HCT116 (cell line): ENCODE data around the gene ATPAF1. TPM values are rescaled to one million over a fixed set of nuclear protein-coding genes. Genes with fewer than 3 reads are reported as not detected.

Experiments
- ATAC-seq: fragments of 200-7000 bp; cut with Tn5 transposase; 2 replicates; pipeline ENCODE4 v1.9.1; 2020; ENCODE audit warnings: mild to moderate bottlenecking, moderate library complexity
- BruUV-seq: library from RNA; stranded (reverse); fragments of 400-500 nt; replicated peaks from 2 replicates; lab custom pipeline; 2021; lab: Mats Ljungman, UMichigan
- CTCF ChIA-PET: fragments of 300-600 bp; sonication (Branson Sonifier 250); formaldehyde crosslinking; loops from one replicate; lab custom pipeline; 2021; ENCODE audit warnings: antibody characterized with exemption; lab: Charles Lee
- POLR2A ChIA-PET: fragments of 300-600, 350-600 bp; sonication (Branson Sonifier 250); formaldehyde crosslinking; loops from one replicate; lab custom pipeline; 2021; ENCODE audit warnings: antibody characterized with exemption; lab: Charles Lee
- RAD21 ChIA-PET, 2 experiments: fragments of 300-600 bp; sonication (Branson Sonifier 250); formaldehyde crosslinking; loops; one replicate each; lab custom pipeline; 2023; ENCODE audit warnings: low total read pairs in 2 of 2; ENCODE audit not compliant: uncharacterized antibody in 2 of 2, unreplicated experiment in 2 of 2, low non-redundant PET in 1 of 2; lab: Charles Lee
- DNase-seq: peaks from one replicate; pipeline ENCODE4 v3.0.0-alpha.2; 2010; ENCODE audit warnings: low read depth, low spot score
- H2AFZ ChIP-seq: fragments of 200-600 bp; shearing (Covaris generic), sonication (generic); 2 replicates; pipeline ENCODE4 v1.6.1; 2017; ENCODE audit warnings: low read depth, mixed run types, mixed read lengths, antibody characterized with exemption, low read length; ENCODE audit not compliant: poor library complexity, severe bottlenecking
- H3K27ac ChIP-seq: 2 replicates; pipeline ENCODE4 v1.5.1; 2012; ENCODE audit warnings: low read depth, low read length
- H3K27me3 ChIP-seq: fragments of 200-600 bp; sonication (generic); 2 replicates; pipeline ENCODE4 v1.6.1; 2016; ENCODE audit warnings: mixed run types, low read length, mixed read lengths; ENCODE audit not compliant: insufficient read depth
- H3K36me3 ChIP-seq, 2 experiments: fragments of 200-500 bp in 1 of 2; fragments of 200-600 bp in 1 of 2; sonication (Bioruptor generic) in 1 of 2; sonication (generic) in 1 of 2; 2 replicates each; pipeline versions ENCODE4 v1.5.1 to v1.6.1; 2014 to 2016; ENCODE audit warnings: low read length in 2 of 2, inconsistent platforms in 1 of 2, mixed read lengths in 1 of 2, mixed run types in 1 of 2; ENCODE audit not compliant: insufficient read depth in 2 of 2, control insufficient read depth in 1 of 2
- H3K4me1 ChIP-seq, 2 experiments: fragments of 200-600 bp in 1 of 2; sonication (generic) in 1 of 2; 2 replicates each; pipeline versions ENCODE4 v1.5.1 to v1.6.1; 2012 to 2017; ENCODE audit warnings: low read length in 2 of 2, inconsistent platforms in 1 of 2, mild to moderate bottlenecking in 1 of 2, mixed read lengths in 1 of 2, mixed run types in 1 of 2, moderate library complexity in 1 of 2; ENCODE audit not compliant: insufficient read depth in 2 of 2, control insufficient read depth in 1 of 2
- H3K4me2 ChIP-seq: fragments of 200-600 bp; sonication (generic); 2 replicates; pipeline ENCODE4 v1.6.1; 2017; ENCODE audit warnings: mixed run types, low read length, mixed read lengths
- H3K4me3 ChIP-seq, 2 experiments: fragments of 200-600 bp in 1 of 2; sonication (generic) in 1 of 2; replicated peaks in 1 of 2; 2 replicates each; pipeline ENCODE4 v1.5.1; 2011 to 2016; ENCODE audit warnings: low read length in 2 of 2, control low read depth in 1 of 2, low read depth in 1 of 2, mild to moderate bottlenecking in 1 of 2, mixed read lengths in 1 of 2, mixed run types in 1 of 2
- H3K79me2 ChIP-seq: fragments of 200-600 bp; sonication (generic); 2 replicates; pipeline ENCODE4 v1.6.1; 2017; ENCODE audit warnings: mild to moderate bottlenecking, mixed run types, low read length, moderate library complexity, mixed read lengths; ENCODE audit not compliant: insufficient read depth
- H3K9ac ChIP-seq: fragments of 200-600 bp; sonication (generic); 2 replicates; pipeline ENCODE4 v1.6.1; 2016; ENCODE audit warnings: low read length, mixed read lengths
- H3K9me2 ChIP-seq: fragments of 200-600 bp; sonication (generic), shearing (Covaris generic); 2 replicates; pipeline ENCODE4 v1.6.1; 2017; ENCODE audit warnings: mixed run types, mild to moderate bottlenecking, moderate library complexity; ENCODE audit not compliant: insufficient read depth
- H3K9me3 ChIP-seq, 2 experiments: fragments of 200-500 bp in 1 of 2; fragments of 200-600 bp in 1 of 2; sonication (Bioruptor generic) in 1 of 2; sonication (generic) in 1 of 2; 2 replicates each; pipeline ENCODE4 v1.6.1; 2014 to 2017; ENCODE audit warnings: low read length in 2 of 2, mixed read lengths in 2 of 2, inconsistent platforms in 1 of 2, low read depth in 1 of 2, mild to moderate bottlenecking in 1 of 2, mixed run types in 1 of 2, moderate library complexity in 1 of 2; ENCODE audit not compliant: control insufficient read depth in 1 of 2, insufficient read depth in 1 of 2
- H4K20me1 ChIP-seq: fragments of 200-600 bp; sonication (generic), shearing (Covaris generic); 2 replicates; pipeline ENCODE4 v1.6.1; 2017; ENCODE audit warnings: mixed run types, mild to moderate bottlenecking, moderate library complexity; ENCODE audit not compliant: insufficient read depth
- CEBPB ChIP-seq: IDR thresholded peaks from 2 replicates; pipeline ENCODE4 v1.6.1; 2012; ENCODE audit warnings: low read depth
- ELF1 ChIP-seq: IDR thresholded peaks from 2 replicates; pipeline ENCODE4 v1.6.1; 2012; ENCODE audit warnings: low read depth, borderline replicate concordance
- EZH2 ChIP-seq: fragments of 200-600 bp; sonication (generic); IDR thresholded peaks from 2 replicates; pipeline ENCODE4 v1.6.1; 2017; ENCODE audit warnings: antibody characterized with exemption, mixed run types
- EZH2phosphoT487 ChIP-seq: fragments of 200-600 bp; IDR thresholded peaks from 2 replicates; pipeline ENCODE4 v1.6.1; 2018; ENCODE audit warnings: antibody characterized with exemption, borderline replicate concordance
- FOSL1 ChIP-seq: IDR thresholded peaks from 2 replicates; pipeline ENCODE4 v1.6.1; 2012; ENCODE audit warnings: low read depth
- RAD21 ChIP-seq: IDR thresholded peaks from 2 replicates; pipeline ENCODE4 v1.6.1; 2012; ENCODE audit warnings: low read depth, mild to moderate bottlenecking
- SP1 ChIP-seq: IDR thresholded peaks from 2 replicates; pipeline ENCODE4 v1.6.1; 2012; ENCODE audit warnings: low read depth
- ZNF274 ChIP-seq: fragments of 200-500 bp; sonication (Bioruptor generic); IDR thresholded peaks from 2 replicates; pipeline ENCODE4 v1.6.1; 2014; ENCODE audit warnings: mild to moderate bottlenecking, low read depth, low read length, inconsistent platforms
- intact Hi-C: fragments of 100-400 bp; cut with micrococcal nuclease; formaldehyde crosslinking; loops from 2 replicates; pipeline ENCODE4 v1.10.0; 2022
- total RNA-seq: library from RNA; stranded (reverse); gene quantifications from one replicate; pipeline ENCODE4 v1.2.1, GENCODE V29; 2021; ENCODE audit not compliant: unreplicated experiment
- TF ChIP-seq, protein P1 (sequence below), 3 experiments: fragments of 200-600 bp in 1 of 3; sonication (generic) in 1 of 3; IDR thresholded peaks in 2 of 3; conservative IDR thresholded peaks in 1 of 3; 2 replicates each; pipeline ENCODE4 v1.5.1; 2012 to 2017; ENCODE audit warnings: low read depth in 2 of 3, low read length in 2 of 3, antibody characterized with exemption in 1 of 3, borderline replicate concordance in 1 of 3, control low read depth in 1 of 3, mild to moderate bottlenecking in 1 of 3, mixed read lengths in 1 of 3, mixed run types in 1 of 3, moderate library complexity in 1 of 3; ENCODE audit not compliant: insufficient read depth in 1 of 3
- TF ChIP-seq, protein P2 (sequence below): IDR thresholded peaks from 2 replicates; pipeline ENCODE4 v1.6.1; 2012; ENCODE audit warnings: low read depth
- TF ChIP-seq, protein P3 (sequence below): IDR thresholded peaks from 2 replicates; pipeline ENCODE4 v1.6.1; 2012

The ATPAF1 gene
- total RNA-seq, 1 experiment from 2014 or later, result 35.5 TPM

DNA sequence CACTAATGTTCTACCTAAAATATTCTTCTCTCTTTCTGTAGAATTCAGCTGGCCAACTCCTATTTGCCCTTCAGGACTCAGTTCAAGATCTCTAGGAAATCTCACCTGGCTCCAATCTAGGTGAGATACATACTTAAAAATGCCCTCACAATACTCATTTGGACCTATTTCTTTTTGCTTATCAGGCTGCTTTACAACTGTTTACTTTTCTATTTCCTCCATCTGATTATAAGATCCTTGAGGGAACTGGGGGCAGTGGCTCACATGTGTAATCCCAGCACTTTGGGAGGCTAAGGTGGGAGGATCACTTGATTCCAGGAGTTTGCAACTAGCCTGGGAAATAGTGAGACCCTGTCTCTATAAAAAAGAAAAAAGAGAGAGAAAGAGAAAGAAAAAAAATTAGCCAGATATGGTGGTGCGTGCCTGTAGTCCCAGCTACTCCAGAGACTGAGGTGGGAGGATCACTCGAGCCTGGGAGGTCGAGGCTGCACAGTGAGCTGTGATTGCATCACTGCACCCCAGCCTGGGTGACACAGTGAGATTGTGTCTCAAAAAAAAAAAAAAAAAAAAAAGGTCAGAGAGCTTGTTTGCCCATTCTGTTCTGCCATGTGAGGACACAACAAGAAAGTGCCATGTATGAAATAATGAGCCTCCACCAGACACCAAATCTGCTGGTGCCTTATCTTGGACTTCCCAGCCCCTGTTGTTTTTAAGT is 35.9 kb upstream of the ATPAF1 start (continued):
- TF ChIP-seq, protein P1, sequence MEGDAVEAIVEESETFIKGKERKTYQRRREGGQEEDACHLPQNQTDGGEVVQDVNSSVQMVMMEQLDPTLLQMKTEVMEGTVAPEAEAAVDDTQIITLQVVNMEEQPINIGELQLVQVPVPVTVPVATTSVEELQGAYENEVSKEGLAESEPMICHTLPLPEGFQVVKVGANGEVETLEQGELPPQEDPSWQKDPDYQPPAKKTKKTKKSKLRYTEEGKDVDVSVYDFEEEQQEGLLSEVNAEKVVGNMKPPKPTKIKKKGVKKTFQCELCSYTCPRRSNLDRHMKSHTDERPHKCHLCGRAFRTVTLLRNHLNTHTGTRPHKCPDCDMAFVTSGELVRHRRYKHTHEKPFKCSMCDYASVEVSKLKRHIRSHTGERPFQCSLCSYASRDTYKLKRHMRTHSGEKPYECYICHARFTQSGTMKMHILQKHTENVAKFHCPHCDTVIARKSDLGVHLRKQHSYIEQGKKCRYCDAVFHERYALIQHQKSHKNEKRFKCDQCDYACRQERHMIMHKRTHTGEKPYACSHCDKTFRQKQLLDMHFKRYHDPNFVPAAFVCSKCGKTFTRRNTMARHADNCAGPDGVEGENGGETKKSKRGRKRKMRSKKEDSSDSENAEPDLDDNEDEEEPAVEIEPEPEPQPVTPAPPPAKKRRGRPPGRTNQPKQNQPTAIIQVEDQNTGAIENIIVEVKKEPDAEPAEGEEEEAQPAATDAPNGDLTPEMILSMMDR (IDR thresholded peaks at IDR 0.05 in 2 of 3, conservative IDR thresholded peaks at IDR 0.05 in 1 of 3; ENCODE audit: borderline replicate concordance in 1 of 3, insufficient read depth in 1 of 3, low read depth in 2 of 3, low read length in 2 of 3), result no peak
- TF ChIP-seq EZH2phosphoT487 (no peak), RAD21 (no peak), CEBPB (no peak)
- TF ChIP-seq, protein P2, sequence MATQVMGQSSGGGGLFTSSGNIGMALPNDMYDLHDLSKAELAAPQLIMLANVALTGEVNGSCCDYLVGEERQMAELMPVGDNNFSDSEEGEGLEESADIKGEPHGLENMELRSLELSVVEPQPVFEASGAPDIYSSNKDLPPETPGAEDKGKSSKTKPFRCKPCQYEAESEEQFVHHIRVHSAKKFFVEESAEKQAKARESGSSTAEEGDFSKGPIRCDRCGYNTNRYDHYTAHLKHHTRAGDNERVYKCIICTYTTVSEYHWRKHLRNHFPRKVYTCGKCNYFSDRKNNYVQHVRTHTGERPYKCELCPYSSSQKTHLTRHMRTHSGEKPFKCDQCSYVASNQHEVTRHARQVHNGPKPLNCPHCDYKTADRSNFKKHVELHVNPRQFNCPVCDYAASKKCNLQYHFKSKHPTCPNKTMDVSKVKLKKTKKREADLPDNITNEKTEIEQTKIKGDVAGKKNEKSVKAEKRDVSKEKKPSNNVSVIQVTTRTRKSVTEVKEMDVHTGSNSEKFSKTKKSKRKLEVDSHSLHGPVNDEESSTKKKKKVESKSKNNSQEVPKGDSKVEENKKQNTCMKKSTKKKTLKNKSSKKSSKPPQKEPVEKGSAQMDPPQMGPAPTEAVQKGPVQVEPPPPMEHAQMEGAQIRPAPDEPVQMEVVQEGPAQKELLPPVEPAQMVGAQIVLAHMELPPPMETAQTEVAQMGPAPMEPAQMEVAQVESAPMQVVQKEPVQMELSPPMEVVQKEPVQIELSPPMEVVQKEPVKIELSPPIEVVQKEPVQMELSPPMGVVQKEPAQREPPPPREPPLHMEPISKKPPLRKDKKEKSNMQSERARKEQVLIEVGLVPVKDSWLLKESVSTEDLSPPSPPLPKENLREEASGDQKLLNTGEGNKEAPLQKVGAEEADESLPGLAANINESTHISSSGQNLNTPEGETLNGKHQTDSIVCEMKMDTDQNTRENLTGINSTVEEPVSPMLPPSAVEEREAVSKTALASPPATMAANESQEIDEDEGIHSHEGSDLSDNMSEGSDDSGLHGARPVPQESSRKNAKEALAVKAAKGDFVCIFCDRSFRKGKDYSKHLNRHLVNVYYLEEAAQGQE, result no peak
- TF ChIP-seq, all 23 proteins: peak for 0

DNA sequence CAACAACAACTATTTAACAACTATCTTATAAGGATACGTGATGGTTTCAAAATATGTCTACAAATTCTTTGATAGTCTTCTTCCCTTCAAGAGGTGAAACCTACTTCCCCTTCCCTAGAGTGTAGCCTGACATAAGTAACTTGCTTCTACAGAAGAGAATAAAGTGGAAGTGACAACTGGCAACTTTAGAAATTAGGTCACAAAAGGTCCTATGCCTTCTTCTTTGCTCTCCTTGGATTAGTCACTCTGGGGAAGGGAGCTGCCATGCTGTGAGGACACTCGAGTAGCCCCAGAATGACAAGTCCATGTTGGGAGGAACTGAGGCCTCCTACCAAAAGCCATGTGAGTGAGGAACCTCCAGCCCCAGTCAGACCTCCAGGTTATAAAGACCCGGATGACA is 31.5 kb upstream of the ATPAF1 start:
- Histone ChIP-seq H4K20me1 (no peaks in the 10 kb centered on the region), H3K27ac (no peak overlapping the region), H3K27me3 (no peaks in the 10 kb centered on the region), H3K9me2 (no peaks in the 10 kb centered on the region), H3K4me3 (no peak overlapping the region), H3K9ac (no peak overlapping the region), H3K36me3 (peaks cover 7 to 13% of the 10 kb centered on the region in 2 experiments; a peak in 3 of 4 replicates), H3K4me2 (no peak overlapping the region), H2AFZ (no peak overlapping the region), H3K9me3 (no peaks in the 10 kb centered on the region), H3K79me2 (peaks cover 27% of the 10 kb centered on the region; the same call in 1 of the 2 replicates), H3K4me1 (no peaks in the 10 kb centered on the region)
- intact Hi-C loops, result no loop called here
- POLR2A ChIA-PET, result no interaction called here
- CTCF ChIA-PET, result no interaction called here
- ATAC-seq (no peak), DNase-seq (no peak)
- no TSS peak for BruUV-seq
- RAD21 ChIA-PET, result no interaction called here
- TF ChIP-seq FOSL1 (no peak), EZH2 (no peak), ELF1 (no peak), SP1 (no peak), EZH2phosphoT487 (no peak), ZNF274 (no peak)
- TF ChIP-seq, protein P3, sequence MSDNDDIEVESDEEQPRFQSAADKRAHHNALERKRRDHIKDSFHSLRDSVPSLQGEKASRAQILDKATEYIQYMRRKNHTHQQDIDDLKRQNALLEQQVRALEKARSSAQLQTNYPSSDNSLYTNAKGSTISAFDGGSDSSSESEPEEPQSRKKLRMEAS, result no peak
- TF ChIP-seq, protein P2, result no peak
